Panc1 (cell line): ENCODE measurements around the gene MAP3K3. TPM values are rescaled to one million over a fixed set of nuclear protein-coding genes. Genes with fewer than 3 reads are reported as not detected.

Experiments
- ATAC-seq: fragments of 200-7000 bp; cut with Tn5 transposase; 2 replicates; pipeline ENCODE4 v1.9.1; 2020; ENCODE audit warnings: mild to moderate bottlenecking, moderate library complexity
- BruUV-seq: library from RNA; stranded (reverse); fragments of 400-500 nt; replicated peaks from 2 replicates; lab custom pipeline; 2021; lab: Mats Ljungman, UMichigan
- CTCF ChIA-PET: fragments of 300-600 bp; sonication (Branson Sonifier 250); formaldehyde crosslinking; loops from one replicate; lab custom pipeline; 2022; ENCODE audit warnings: antibody characterized with exemption; lab: Charles Lee
- POLR2A ChIA-PET: fragments of 300-600 bp; sonication (Branson Sonifier 250); formaldehyde crosslinking; loops from one replicate; lab custom pipeline; 2022; ENCODE audit warnings: antibody characterized with exemption; lab: Charles Lee
- DNase-seq: peaks from one replicate; pipeline ENCODE4 v3.0.0-alpha.2; 2010; ENCODE audit warnings: low read depth, low spot score
- H3K27ac ChIP-seq: 2 replicates; pipeline ENCODE4 v1.5.1; 2011; ENCODE audit warnings: mild to moderate bottlenecking, low read length, inconsistent platforms
- H3K27me3 ChIP-seq: fragments of 200-500 bp; sonication (Bioruptor generic); 2 replicates; pipeline ENCODE4 v1.6.0; 2014; ENCODE audit warnings: low read length, inconsistent platforms; ENCODE audit not compliant: control insufficient read depth, insufficient read depth
- H3K36me3 ChIP-seq: fragments of 200-500 bp; sonication (Bioruptor generic); 2 replicates; pipeline ENCODE4 v1.5.1; 2014; ENCODE audit warnings: inconsistent platforms, mild to moderate bottlenecking, low read length, moderate library complexity; ENCODE audit not compliant: control insufficient read depth, insufficient read depth
- H3K4me1 ChIP-seq: 2 replicates; pipeline ENCODE4 v1.5.1; 2011; ENCODE audit warnings: inconsistent platforms, mild to moderate bottlenecking, low read length, moderate library complexity; ENCODE audit not compliant: control insufficient read depth, insufficient read depth
- H3K4me3 ChIP-seq, 2 experiments: 2 replicates each; pipeline ENCODE4 v1.5.1; 2011 to 2012; ENCODE audit warnings: low read depth in 2 of 2, low read length in 2 of 2, mild to moderate bottlenecking in 2 of 2, inconsistent platforms in 1 of 2, moderate library complexity in 1 of 2
- H3K9me3 ChIP-seq: fragments of 200-500 bp; sonication (Bioruptor generic); 2 replicates; pipeline ENCODE4 v1.5.1; 2014; ENCODE audit warnings: low read depth, mild to moderate bottlenecking, inconsistent platforms, low read length, moderate library complexity; ENCODE audit not compliant: control insufficient read depth, insufficient read depth
- POLR2AphosphoS5 ChIP-seq: IDR thresholded peaks from 2 replicates; pipeline ENCODE4 v1.6.1; 2012; ENCODE audit warnings: mild to moderate bottlenecking, low read depth, low read length, moderate library complexity
- SIN3A ChIP-seq: IDR thresholded peaks from 2 replicates; pipeline ENCODE4 v1.6.1; 2012; ENCODE audit warnings: low read depth, mild to moderate bottlenecking, low read length, moderate library complexity, borderline replicate concordance; ENCODE audit not compliant: insufficient read depth
- TCF7L2 ChIP-seq: IDR thresholded peaks from 2 replicates; pipeline ENCODE4 v1.6.1; 2011; ENCODE audit warnings: mild to moderate bottlenecking, low read depth, low read length, inconsistent platforms
- in situ Hi-C: cut with HindIII; loops from 2 replicates; pipeline ENCODE4 v1.10.0; 2016; ENCODE audit warnings: low sequenced_read_pairs, low pct_unique_long_range_greater_than_20kb
- intact Hi-C: fragments of 100-400 bp; cut with micrococcal nuclease; formaldehyde crosslinking; loops from one replicate; pipeline ENCODE4 v1.10.0; 2022; ENCODE audit not compliant: unreplicated experiment
- total RNA-seq: library from RNA; stranded (reverse); gene quantifications from one replicate; pipeline ENCODE4 v1.2.1, GENCODE V29; 2021; ENCODE audit not compliant: unreplicated experiment
- TF ChIP-seq, protein P1 (sequence below), 2 experiments: IDR thresholded peaks; 2 replicates each; pipeline ENCODE4 v1.6.1; 2011 to 2012; ENCODE audit warnings: low read depth in 2 of 2, control low read depth in 1 of 2, low read length in 1 of 2, mild to moderate bottlenecking in 1 of 2, moderate library complexity in 1 of 2; ENCODE audit not compliant: insufficient read depth in 1 of 2
- TF ChIP-seq, protein P2 (sequence below): fragments of 450-650 bp; IDR thresholded peaks from 2 replicates; pipeline ENCODE4 v1.5.1; 2017; ENCODE audit warnings: mild to moderate bottlenecking

Gene MAP3K3
- total RNA-seq, 1 experiment from 2014 or later: 22.3 TPM

DNA sequence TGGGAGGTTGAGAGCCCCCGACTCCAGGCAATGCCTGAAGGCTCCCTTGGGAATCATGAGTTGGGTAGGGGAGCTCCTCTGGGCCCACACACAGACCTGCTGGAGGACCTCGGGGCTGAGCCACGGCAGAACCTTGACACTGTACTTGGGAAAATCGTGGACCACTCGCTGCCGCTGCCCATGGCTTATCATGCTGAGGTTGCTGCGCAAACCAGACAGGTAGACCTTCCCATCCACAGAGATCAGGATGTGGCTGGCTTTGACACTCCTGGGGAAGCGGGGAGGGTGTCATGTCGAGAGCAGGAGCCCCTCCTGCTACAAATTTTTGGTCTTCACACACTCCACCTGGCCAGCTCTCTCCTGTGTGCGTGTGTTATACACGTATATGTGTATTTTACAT is 84.9 kb downstream of the MAP3K3 start:
- ChIA-PET POLR2A (no interaction called here), CTCF (no interaction called here)
- H3K27me3 ChIP-seq: no peaks in the 10 kb centered on the region
- H3K4me3 ChIP-seq: no peak overlapping the region
- no peaks in the 10 kb centered on the region for H3K9me3 ChIP-seq
- intact Hi-C loops: no loop called here
- H3K4me1 ChIP-seq: no peaks in the 10 kb centered on the region
- TF ChIP-seq, protein P1, sequence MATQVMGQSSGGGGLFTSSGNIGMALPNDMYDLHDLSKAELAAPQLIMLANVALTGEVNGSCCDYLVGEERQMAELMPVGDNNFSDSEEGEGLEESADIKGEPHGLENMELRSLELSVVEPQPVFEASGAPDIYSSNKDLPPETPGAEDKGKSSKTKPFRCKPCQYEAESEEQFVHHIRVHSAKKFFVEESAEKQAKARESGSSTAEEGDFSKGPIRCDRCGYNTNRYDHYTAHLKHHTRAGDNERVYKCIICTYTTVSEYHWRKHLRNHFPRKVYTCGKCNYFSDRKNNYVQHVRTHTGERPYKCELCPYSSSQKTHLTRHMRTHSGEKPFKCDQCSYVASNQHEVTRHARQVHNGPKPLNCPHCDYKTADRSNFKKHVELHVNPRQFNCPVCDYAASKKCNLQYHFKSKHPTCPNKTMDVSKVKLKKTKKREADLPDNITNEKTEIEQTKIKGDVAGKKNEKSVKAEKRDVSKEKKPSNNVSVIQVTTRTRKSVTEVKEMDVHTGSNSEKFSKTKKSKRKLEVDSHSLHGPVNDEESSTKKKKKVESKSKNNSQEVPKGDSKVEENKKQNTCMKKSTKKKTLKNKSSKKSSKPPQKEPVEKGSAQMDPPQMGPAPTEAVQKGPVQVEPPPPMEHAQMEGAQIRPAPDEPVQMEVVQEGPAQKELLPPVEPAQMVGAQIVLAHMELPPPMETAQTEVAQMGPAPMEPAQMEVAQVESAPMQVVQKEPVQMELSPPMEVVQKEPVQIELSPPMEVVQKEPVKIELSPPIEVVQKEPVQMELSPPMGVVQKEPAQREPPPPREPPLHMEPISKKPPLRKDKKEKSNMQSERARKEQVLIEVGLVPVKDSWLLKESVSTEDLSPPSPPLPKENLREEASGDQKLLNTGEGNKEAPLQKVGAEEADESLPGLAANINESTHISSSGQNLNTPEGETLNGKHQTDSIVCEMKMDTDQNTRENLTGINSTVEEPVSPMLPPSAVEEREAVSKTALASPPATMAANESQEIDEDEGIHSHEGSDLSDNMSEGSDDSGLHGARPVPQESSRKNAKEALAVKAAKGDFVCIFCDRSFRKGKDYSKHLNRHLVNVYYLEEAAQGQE (IDR thresholded peaks at IDR 0.05; ENCODE audit: insufficient read depth in 1 of 2, low read depth in 2 of 2, low read length in 1 of 2): no peak
- no peak for TF ChIP-seq TCF7L2
- TF ChIP-seq POLR2AphosphoS5: no peak
- no peak for TF ChIP-seq SIN3A
- TF ChIP-seq, protein P2, sequence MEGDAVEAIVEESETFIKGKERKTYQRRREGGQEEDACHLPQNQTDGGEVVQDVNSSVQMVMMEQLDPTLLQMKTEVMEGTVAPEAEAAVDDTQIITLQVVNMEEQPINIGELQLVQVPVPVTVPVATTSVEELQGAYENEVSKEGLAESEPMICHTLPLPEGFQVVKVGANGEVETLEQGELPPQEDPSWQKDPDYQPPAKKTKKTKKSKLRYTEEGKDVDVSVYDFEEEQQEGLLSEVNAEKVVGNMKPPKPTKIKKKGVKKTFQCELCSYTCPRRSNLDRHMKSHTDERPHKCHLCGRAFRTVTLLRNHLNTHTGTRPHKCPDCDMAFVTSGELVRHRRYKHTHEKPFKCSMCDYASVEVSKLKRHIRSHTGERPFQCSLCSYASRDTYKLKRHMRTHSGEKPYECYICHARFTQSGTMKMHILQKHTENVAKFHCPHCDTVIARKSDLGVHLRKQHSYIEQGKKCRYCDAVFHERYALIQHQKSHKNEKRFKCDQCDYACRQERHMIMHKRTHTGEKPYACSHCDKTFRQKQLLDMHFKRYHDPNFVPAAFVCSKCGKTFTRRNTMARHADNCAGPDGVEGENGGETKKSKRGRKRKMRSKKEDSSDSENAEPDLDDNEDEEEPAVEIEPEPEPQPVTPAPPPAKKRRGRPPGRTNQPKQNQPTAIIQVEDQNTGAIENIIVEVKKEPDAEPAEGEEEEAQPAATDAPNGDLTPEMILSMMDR: no peak
- DNase-seq (no peak), ATAC-seq (no peak)
- in situ Hi-C loops: no loop called here
- BruUV-seq: no TSS peak
- no peaks in the 10 kb centered on the region; the same call in 1 of the 2 replicates for H3K36me3 ChIP-seq
- no peak overlapping the region for H3K27ac ChIP-seq

DNA sequence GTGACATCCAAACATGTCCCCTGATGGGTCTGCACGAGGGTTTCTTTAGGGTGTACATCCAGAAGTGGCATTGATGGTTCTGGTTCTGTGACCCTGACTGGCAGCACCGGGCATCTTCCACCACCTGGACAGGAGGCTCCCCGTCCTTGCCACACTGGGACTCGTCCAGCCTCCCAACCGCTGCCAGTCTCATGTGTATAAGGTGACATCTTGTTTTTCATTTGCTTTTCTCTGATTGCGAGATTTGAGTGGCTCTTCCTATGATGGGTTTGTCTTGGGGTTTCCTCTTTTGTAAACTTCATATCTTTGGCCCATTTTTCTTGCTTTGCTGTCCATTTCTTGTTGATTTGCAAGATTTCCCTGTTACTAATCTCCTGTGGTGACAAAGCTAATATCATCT is 86.9 kb downstream of the MAP3K3 start:
- no peaks in the 10 kb centered on the region for H3K27me3 ChIP-seq
- H3K4me3 ChIP-seq: no peak overlapping the region
- peaks cover 3% of the 10 kb centered on the region for H3K36me3 ChIP-seq
- intact Hi-C loops: no loop called here
- no peak overlapping the region for H3K27ac ChIP-seq
- ATAC-seq (no peak), DNase-seq (no peak)
- TF ChIP-seq, protein P1 (IDR thresholded peaks at IDR 0.05; ENCODE audit: insufficient read depth in 1 of 2, low read depth in 2 of 2, low read length in 1 of 2): no peak
- TF ChIP-seq TCF7L2: no peak
- no peaks in the 10 kb centered on the region for H3K9me3 ChIP-seq
- CTCF ChIA-PET: no interaction called here
- in situ Hi-C loops: no loop called here
- TSS peak; percentile 59 for BruUV-seq
- no peaks in the 10 kb centered on the region for H3K4me1 ChIP-seq
- POLR2A ChIA-PET: no interaction called here
